CD4-positive, alpha-beta T cell treated with Interleukin-17A for 1 hour (primary cell): Measurements from ENCODE around the gene PAPSS2.
"Not testable (repeated sequence)": the region's sequence is repeated elsewhere in the genome, so short reads cannot be mapped to it uniquely, and the experiment has no call there.

Experiments used
- DNase-seq: peaks from one replicate; pipeline ENCODE4 v3.0.0-alpha.2; 2020

PAPSS2 gene

GRCh38 chr10:87712913-87713616 lies 53.4 kb downstream of the PAPSS2 start:
- no peak for DNase-seq

GRCh38 chr10:87713707-87714106 lies 54.0 kb downstream of the PAPSS2 start:
- DNase-seq, result no peak

DNA sequence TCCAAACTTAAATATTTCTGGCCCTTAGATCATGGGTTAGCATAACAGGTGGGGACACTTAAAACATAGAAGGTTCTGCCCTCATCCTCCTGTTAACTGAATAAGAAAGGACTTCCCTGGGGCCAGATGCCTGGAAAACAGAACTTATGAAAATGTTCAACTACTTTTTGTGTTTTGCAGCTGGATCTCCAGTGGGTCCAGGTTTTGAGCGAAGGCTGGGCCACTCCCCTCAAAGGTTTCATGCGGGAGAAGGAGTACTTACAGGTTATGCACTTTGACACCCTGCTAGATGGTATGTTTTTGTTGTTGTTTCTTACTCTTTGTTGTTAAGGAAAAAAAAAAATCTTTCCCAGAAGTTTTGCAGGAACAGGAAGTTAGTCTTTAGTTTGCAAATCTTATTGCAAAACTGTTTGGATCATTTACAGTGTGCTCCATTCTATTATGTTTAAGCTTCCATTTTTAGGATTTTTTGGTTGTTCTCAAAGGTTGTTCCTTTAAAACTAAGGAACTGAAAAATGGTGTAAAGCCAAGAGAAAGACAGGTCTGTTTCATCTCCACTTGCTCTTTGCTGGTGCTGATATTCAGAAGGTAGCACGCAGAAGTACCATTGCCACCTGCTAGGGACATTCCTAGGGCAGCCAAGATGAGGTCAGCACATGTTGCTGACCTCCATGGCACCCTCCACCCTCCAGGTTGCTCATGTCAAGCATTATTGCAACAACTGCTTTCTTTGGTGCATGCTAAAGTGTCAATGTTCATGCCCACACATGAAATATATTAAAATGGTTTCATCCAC lies 56.1 kb downstream of the PAPSS2 start:
- DNase-seq, result no peak

DNA sequence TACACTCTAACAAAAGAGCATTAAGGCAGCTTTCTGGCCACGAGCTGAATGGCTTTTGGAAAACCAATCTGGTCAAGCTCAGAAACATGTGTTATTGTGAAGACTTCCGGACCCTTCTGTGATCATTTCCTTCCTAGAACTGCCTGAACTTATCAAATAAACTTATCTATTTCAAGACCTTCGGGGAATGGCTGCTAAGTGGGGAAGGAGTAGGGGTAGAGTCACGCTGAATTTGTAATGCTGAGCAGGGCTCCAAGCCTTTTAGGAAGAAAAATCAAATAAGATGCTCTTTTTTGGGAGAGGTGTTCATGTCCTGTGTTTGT lies 56.6 kb downstream of the PAPSS2 start:
- DNase-seq, result no peak

DNA sequence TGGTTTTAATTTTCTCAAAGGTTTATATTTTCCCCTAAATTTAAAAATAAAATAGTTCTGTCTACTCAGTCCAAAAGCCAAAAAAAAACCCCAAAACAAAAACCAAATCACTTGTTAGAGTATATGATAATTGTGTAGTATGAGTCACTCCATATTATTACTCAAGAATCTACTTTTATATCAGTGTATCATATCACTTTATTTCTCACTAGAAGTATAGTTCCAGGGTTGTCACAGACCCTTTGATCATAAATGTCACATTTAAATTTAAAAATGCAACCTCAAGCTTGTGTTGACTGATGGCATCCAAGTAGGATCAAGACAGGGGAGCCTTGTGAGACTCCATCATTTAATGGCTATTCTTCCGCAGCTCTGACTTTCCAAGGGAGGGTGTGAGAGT lies 61.0 kb downstream of the PAPSS2 start:
- DNase-seq, result no peak

DNA sequence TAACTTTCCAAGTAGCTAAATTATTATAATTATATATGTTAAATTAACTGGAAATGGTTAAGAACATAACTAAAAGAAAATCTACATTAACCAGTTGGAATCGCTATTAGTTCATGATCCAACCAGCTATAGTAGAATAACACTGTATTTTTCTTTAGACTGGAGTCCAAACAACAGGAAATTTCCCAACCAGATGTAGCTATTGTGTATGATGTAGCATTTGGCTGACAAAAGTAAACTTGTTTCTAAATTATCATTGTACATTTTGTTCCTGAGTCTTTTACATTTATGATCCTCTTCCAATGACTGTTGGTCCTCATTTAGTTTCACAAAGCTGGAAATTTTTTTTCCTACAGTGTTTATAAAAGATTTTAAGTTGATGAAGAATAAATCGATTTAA lies 62.1 kb downstream of the PAPSS2 start:
- DNase-seq, result no peak

- no peak for DNase-seq
These were observed 63.0 kb downstream of the PAPSS2 start for GRCh38 chr10:87722716-87723115.

DNA sequence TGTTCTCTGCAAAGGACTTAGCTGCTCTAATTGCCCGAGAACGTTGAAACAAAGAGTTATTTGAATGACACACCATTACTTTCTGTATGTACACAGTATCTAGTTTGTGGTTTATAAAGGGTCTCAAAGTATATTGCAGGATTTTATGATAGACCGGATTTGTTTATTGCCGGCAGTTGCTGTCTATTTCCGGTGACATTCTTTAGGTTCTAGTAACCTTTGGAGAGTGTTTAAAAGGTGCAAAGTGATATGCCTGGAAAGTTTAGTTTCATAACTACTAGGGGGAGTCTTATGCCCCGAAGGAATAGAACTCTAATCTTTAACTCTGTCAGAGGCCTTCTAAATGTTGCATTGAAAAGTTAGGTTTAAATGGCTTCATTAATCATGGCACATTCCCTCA lies 63.8 kb downstream of the PAPSS2 start:
- no peak for DNase-seq

GRCh38 chr10:87724789-87725188 lies 65.1 kb downstream of the PAPSS2 start:
- no peak for DNase-seq

DNA sequence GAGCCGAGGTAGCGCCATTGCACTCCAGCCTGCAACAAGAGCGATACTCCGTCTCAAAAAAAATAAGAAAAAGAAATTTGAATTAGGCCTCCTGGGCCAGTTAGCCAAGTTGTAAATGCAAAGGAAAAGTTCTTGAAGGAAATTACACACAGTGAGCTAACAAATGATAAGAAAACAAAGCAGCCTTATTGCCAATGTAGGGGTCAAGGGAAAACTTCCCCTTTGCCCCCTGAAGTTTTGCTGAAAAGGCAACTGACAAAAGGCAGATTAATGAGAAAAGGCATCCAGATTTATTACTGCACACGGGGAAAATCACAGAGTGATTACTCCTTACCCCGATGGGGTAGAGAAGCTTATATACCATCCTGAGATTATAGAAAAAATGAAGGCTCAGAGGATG lies 70.3 kb downstream of the PAPSS2 start:
- no peak for DNase-seq

- no peak for DNase-seq
These were observed 73.4 kb downstream of the PAPSS2 start for GRCh38 chr10:87733081-87733480.

DNA sequence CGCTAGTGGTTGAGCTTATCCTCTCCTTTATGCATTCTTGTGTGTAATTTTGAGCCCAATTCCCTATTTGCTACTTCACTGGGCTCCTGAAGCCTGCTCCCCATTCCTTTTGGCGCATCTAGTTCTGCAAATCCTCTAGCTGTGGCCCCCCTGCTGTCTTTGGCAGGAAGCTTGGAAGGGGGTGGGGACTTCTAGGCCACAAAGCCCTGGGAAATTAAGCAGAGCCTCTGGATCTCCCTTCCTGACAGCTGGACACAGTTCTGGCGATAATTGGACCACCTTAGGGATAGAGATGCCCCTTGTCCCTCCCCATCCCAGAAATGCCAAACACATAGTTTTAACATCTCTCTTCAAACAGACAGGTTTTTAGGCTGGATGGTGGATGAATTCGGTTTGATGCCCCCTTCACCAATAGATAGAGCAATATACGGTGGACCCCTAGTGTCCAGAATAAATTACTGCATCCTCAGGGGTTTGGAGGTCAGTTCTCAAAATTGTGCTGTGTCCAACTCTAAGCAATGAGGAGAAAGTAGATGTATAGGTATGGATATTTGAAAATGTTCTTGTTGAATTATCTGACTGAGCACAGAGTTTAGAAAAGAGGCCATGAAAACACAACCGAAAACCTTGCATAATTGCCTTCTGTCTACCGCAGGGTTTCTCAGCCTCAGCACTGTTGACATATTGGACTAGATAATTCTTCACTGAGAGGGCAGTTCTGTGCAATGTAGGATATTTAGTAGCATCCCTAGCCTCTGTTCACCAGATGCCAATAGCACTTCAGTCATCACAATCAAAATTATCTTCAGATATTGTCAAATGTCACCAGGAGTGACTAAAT lies 75.5 kb downstream of the PAPSS2 start:
- peak; percentile 18 for DNase-seq

DNA sequence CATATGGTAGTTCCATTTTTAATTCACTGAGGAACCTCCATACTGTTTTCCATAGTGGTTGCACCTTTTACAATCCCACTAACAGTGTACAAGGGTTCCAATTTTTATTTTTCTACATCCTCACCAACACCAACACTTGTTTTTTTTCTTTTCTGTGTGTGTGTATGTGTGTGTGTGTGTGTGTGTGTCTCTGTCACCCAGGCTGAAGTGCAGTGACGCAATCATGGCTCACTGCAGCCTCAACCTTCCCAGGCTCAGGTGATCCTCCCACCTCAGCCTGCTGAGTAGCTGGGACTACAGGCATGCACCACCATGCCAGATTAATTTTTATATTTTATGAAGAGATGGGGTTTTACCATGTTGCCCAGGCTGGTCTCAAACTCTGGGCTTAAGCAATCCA lies 78.6 kb downstream of the PAPSS2 start:
- not testable (repeated sequence) for DNase-seq

DNA sequence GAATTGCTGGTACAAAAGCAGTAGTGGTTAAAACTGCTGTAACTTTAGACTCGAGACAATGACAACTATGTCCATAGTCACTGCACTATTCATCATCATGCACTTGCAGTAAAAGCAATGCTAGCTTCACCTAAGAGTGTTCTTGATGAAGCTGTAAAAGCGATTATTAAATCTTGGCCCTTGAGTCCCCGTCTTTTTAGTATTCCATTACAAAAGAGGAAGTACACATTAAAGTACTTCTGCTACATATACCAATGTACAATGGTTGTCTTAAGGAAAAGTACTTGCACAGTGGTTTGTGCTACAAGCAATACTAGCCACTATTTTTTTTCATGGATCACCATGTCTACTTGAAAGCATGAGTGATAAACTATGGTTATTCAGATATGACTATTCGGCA lies 80.0 kb downstream of the PAPSS2 start:
- no peak for DNase-seq

GRCh38 chr10:87740254-87740655 lies 80.6 kb downstream of the PAPSS2 start:
- DNase-seq, result no peak

DNA sequence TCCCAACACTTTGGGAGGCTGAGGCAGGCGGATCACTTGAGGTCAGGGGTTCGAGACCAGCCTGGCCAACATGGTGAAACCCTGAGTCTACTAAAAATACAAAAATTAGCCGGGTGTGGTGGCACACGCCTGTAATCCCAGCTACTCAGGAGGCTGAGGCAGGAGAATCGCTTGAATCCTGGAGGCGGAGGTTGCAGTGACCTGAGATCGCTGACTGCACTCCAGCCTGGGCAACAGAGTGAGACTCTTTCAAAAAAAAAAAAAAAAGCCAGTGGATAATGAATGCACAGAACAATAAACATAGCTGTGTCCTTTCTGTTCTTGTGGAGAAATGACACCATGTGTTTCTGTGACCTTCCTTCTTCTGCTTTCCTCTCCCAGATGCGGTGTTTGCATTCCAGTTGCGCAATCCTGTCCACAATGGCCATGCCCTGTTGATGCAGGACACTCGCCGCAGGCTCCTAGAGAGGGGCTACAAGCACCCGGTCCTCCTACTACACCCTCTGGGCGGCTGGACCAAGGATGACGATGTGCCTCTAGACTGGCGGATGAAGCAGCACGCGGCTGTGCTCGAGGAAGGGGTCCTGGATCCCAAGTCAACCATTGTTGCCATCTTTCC lies 83.4 kb downstream of the PAPSS2 start:
- not testable (repeated sequence) for DNase-seq

DNA sequence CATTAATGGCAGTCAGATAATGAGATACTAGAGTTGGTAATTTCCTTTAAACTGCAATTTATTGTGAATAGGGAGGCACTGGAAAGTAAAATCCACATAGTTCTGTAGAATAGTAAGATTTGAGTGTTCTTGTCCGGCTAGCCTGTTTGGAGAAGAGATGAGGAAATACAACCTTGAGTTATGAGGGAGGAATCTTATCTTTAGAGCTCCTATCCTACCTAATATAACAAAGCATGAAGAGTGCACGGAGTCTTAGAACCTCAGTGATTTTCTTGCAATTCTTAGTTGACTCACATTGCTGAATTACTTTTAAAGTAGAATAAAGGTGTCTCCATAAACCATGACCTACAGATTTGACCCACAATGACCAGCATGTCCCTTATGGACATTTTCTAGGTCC lies 84.9 kb downstream of the PAPSS2 start:
- no peak for DNase-seq

DNA sequence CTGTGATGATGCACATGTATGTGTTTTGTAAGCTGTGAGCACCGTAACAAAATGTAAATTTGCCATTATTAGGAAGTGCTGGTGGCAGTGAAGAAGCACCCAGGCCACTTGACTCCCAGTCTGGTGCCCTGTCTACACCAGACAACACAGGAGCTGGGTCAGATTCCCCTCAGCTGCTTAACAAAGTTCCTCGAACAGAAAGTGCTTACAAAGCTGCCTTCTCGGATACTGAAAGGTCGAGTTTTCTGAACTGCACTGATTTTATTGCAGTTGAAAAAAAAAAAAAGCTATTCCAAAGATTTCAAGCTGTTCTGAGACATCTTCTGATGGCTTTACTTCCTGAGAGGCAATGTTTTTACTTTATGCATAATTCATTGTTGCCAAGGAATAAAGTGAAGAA lies 87.2 kb downstream of the PAPSS2 start:
- DNase-seq, result no peak

DNA sequence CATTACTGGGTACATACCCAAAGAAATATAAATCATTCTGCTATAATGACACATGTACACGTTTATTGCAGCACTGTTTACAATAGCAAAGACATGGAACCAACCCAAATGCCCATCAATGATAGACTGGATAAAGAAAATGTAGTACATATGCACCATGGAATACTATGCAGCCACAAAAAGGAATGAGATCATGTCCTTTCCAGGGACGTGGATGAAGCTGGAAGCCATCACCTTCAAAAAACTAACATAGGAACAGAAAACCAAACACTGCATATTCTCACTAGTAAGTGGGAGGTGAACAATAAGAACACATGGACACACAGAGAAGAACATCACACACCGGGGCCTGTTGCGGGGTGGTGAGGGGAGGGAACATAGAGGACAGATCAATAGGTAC lies 88.6 kb downstream of the PAPSS2 start:
- DNase-seq, result not testable (repeated sequence)

DNA sequence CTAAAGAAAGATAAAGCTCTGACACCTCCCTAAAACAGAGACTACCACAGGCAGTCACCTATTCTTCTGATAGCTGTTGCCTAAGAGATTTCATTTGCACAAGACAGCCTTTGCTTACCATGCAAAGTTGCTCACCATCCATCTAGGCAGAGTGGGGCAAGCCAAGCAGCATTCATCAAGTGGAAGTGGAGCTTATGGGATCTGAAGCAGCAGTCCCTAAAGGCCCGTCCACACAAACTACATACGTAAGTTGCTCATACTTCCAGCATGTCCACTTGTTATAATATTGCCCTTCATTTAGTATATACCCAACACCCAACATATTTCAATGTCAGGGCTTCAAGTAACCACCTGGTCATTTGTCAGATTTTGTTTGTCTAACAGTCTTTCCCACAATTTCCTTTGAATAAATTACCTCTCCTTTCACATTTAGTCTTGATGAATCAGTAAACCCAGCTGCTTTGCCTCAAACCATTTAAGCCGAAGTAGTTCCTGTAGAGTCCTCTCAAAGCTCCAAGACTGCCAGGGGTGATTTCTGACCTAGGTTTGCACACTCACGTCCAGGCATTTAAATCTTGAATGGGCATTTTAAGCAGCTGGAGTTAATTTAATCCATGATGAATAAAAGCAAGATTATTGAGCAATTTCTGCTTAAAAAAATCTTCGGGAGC lies 90.5 kb downstream of the PAPSS2 start:
- no peak for DNase-seq

GRCh38 chr10:87750817-87751216 lies 91.1 kb downstream of the PAPSS2 start:
- DNase-seq, result no peak

GRCh38 chr10:87751274-87751673 lies 91.6 kb downstream of the PAPSS2 start:
- no peak for DNase-seq

- DNase-seq, result no peak
These were observed 92.9 kb downstream of the PAPSS2 start for GRCh38 chr10:87752566-87752965.
